GM23338 (cell line): Measurements from ENCODE around the gene COL16A1. TPM values are rescaled to one million over a fixed set of nuclear protein-coding genes. Genes with fewer than 3 reads are reported as not detected.
A peak's percentile ranks its signal among the peaks of the same experiment; 100 is the strongest.

Experiments
- ATAC-seq: fragments of 200-7000 bp; cut with Tn5 transposase; 3 replicates; pipeline ENCODE4 v1.9.1; 2020
- DNase-seq: peaks from one replicate; pipeline ENCODE4 v3.0.0-alpha.2; 2015; ENCODE audit warnings: low spot score
- H2AFZ ChIP-seq: fragments of 200-600 bp; sonication (generic); 2 replicates; pipeline ENCODE4 v1.8.0; 2016; ENCODE audit warnings: antibody characterized with exemption, mild to moderate bottlenecking, moderate library complexity
- H3F3A ChIP-seq: fragments of 200-600 bp; sonication (generic); replicated peaks from 2 replicates; pipeline ENCODE4 v1.8.0; 2017; ENCODE audit warnings: antibody characterized with exemption, mixed run types, low read depth
- H3K27ac ChIP-seq: fragments of 200-600 bp; sonication (generic); 2 replicates; pipeline ENCODE4 v1.6.1; 2016; ENCODE audit warnings: low read depth
- H3K27me3 ChIP-seq: fragments of 200-600 bp; sonication (generic); 2 replicates; pipeline ENCODE4 v1.8.0; 2016; ENCODE audit warnings: mild to moderate bottlenecking, mixed run types, moderate library complexity; ENCODE audit not compliant: insufficient read depth
- H3K36me3 ChIP-seq: fragments of 200-600 bp; sonication (generic); 2 replicates; pipeline ENCODE4 v1.8.0; 2016; ENCODE audit warnings: mild to moderate bottlenecking; ENCODE audit not compliant: insufficient read depth
- H3K4me1 ChIP-seq: fragments of 200-600 bp; sonication (generic); 2 replicates; pipeline ENCODE4 v1.8.0; 2016; ENCODE audit warnings: mild to moderate bottlenecking, moderate library complexity; ENCODE audit not compliant: insufficient read depth
- H3K4me2 ChIP-seq: fragments of 200-600 bp; sonication (generic); 2 replicates; pipeline ENCODE4 v1.7.1; 2017; ENCODE audit warnings: mixed run types
- H3K4me3 ChIP-seq: fragments of 200-600 bp; sonication (generic); 2 replicates; pipeline ENCODE4 v1.6.1; 2016; ENCODE audit warnings: mixed run types
- H3K79me2 ChIP-seq: fragments of 200-600 bp; sonication (generic); replicated peaks from 2 replicates; pipeline ENCODE4 v1.8.0; 2017; ENCODE audit warnings: mild to moderate bottlenecking; ENCODE audit not compliant: insufficient read depth
- H3K9me2 ChIP-seq: fragments of 200-600 bp; sonication (generic); 2 replicates; pipeline ENCODE4 v1.8.0; 2017; ENCODE audit not compliant: insufficient read depth
- H4K20me1 ChIP-seq: fragments of 200-600 bp; sonication (generic); replicated peaks from 2 replicates; pipeline ENCODE4 v1.8.0; 2017; ENCODE audit warnings: mild to moderate bottlenecking; ENCODE audit not compliant: insufficient read depth
- H3K27ac Mint-ChIP-seq: 2 replicates; pipeline ENCODE4 v1.8.0; 2020; ENCODE audit warnings: inconsistent platforms, mild to moderate bottlenecking, moderate library complexity, mixed read lengths
- H3K27me3 Mint-ChIP-seq: 3 replicates; pipeline ENCODE4 v1.8.0; 2022; ENCODE audit warnings: low read depth, mild to moderate bottlenecking, moderate library complexity, mixed read lengths, inconsistent platforms; ENCODE audit not compliant: insufficient read depth, poor library complexity
- H3K36me3 Mint-ChIP-seq: 3 replicates; pipeline ENCODE4 v1.8.0; 2021; ENCODE audit warnings: low read depth, mild to moderate bottlenecking, inconsistent platforms, moderate library complexity, mixed read lengths
- H3K4me1 Mint-ChIP-seq: 3 replicates; pipeline ENCODE4 v1.8.0; 2020; ENCODE audit warnings: mild to moderate bottlenecking, inconsistent platforms, mixed read lengths
- H3K4me3 Mint-ChIP-seq: 3 replicates; pipeline ENCODE4 v1.8.0; 2021; ENCODE audit warnings: moderate library complexity, mild to moderate bottlenecking, inconsistent platforms, mixed read lengths
- H3K9me3 Mint-ChIP-seq: 3 replicates; pipeline ENCODE4 v1.8.0; 2020; ENCODE audit warnings: moderate library complexity, mild to moderate bottlenecking, inconsistent platforms, mixed read lengths
- CREB1 ChIP-seq: fragments of 250-450 bp; sonication (Bioruptor Pico); IDR thresholded peaks from 2 replicates; pipeline ENCODE4 v1.5.0; 2020; ENCODE audit warnings: low read depth, mild to moderate bottlenecking, moderate library complexity
- CTCF ChIP-seq, 2 experiments: fragments of 200-600 bp in 1 of 2; sonication (generic) in 1 of 2; conservative IDR thresholded peaks; 2 replicates each; pipeline versions ENCODE4 v1.5.1 to v1.6.1; 2016 to 2017; ENCODE audit warnings: antibody characterized with exemption in 2 of 2, low read depth in 2 of 2, mild to moderate bottlenecking in 2 of 2, moderate library complexity in 1 of 2
- EZH2 ChIP-seq: fragments of 200-600 bp; sonication (generic); IDR thresholded peaks from one replicate; pipeline ENCODE4 v1.8.0; 2017; ENCODE audit warnings: antibody characterized with exemption, mild to moderate bottlenecking, low read depth; ENCODE audit not compliant: unreplicated experiment
- EZH2phosphoT487 ChIP-seq: fragments of 200-600 bp; sonication (generic); IDR thresholded peaks from one replicate; pipeline ENCODE4 v1.8.1; 2018; ENCODE audit warnings: antibody characterized with exemption; ENCODE audit not compliant: unreplicated experiment
- JUNB ChIP-seq: IDR thresholded peaks from one replicate; pipeline ENCODE4 v1.6.1; 2016; ENCODE audit warnings: antibody characterized with exemption; ENCODE audit not compliant: unreplicated experiment
- NANOG ChIP-seq: IDR thresholded peaks from 2 replicates; pipeline ENCODE4 v1.6.1; 2016; ENCODE audit warnings: antibody characterized with exemption, borderline replicate concordance
- POLR2AphosphoS5 ChIP-seq: IDR thresholded peaks from 2 replicates; pipeline ENCODE4 v1.6.1; 2016; ENCODE audit warnings: antibody characterized with exemption, low read depth
- REST ChIP-seq: IDR thresholded peaks from one replicate; pipeline ENCODE4 v1.6.1; 2018; ENCODE audit warnings: antibody characterized with exemption; ENCODE audit not compliant: unreplicated experiment
- STAT1 ChIP-seq: IDR thresholded peaks from one replicate; pipeline ENCODE4 v1.6.1; 2016; ENCODE audit warnings: antibody characterized with exemption; ENCODE audit not compliant: unreplicated experiment
- ZNF114 ChIP-seq: fragments of 250-450 bp; sonication (Bioruptor Pico); IDR thresholded peaks from 2 replicates; pipeline ENCODE4 v1.5.0; 2020; ENCODE audit warnings: mild to moderate bottlenecking, moderate library complexity
- polyA plus RNA-seq: library from polyadenylated mRNA; unstranded; fragments of >200 nt; fragmentation: Nextera tagmentation; extraction: Ambion mirVana; gene quantifications from 2 replicates; pipeline ENCODE4 v1.2.1, GENCODE V29; 2016
- total RNA-seq: library from RNA; depleted of rRNA; stranded (reverse); fragments of >200 nt; shearing (Covaris generic); gene quantifications from 2 replicates; pipeline ENCODE4 v1.2.3, GENCODE V29; 2014

Gene COL16A1
- total and polyA plus RNA-seq, 2 experiments from 2014 or later: 4.2 to 13.2 TPM

GRCh38 chr1:31675161-31675560 lies 28.7 kb downstream of the COL16A1 start:
- Mint-ChIP-seq H3K27me3 (peaks cover 6% of the 10 kb centered on the region), H3K9me3 (no peaks in the 10 kb centered on the region), H3K4me1 (peaks cover 19% of the 10 kb centered on the region), H3K4me3 (no peak overlapping the region), H3K27ac (no peak overlapping the region), H3K36me3 (no peaks in the 10 kb centered on the region; the same call in 2 of the 3 replicates)
- Histone ChIP-seq H3K27ac (no peak overlapping the region), H3K4me1 (peaks cover 11% of the 10 kb centered on the region), H3K36me3 (no peaks in the 10 kb centered on the region), H3K27me3 (no peaks in the 10 kb centered on the region), H3K79me2 (no peaks in the 10 kb centered on the region), H3K4me3 (no peak overlapping the region), H3K4me2 (no peak overlapping the region), H3K9me2 (no peaks in the 10 kb centered on the region), H3F3A (no peaks in the 10 kb centered on the region), H2AFZ (no peak overlapping the region), H4K20me1 (no peaks in the 10 kb centered on the region)
- ATAC-seq: no peak
- no peak for TF ChIP-seq CREB1 (CRISPR knock-in tag)
- no peak for TF ChIP-seq POLR2AphosphoS5
- no peak for TF ChIP-seq CTCF (conservative IDR thresholded peaks at IDR 0.05; ENCODE audit: low read depth in 2 of 2)
- no peak for TF ChIP-seq EZH2phosphoT487
- no peak for DNase-seq

GRCh38 chr1:31674626-31675025 lies 29.2 kb downstream of the COL16A1 start:
- Histone ChIP-seq H3K4me1 (peaks cover 14% of the 10 kb centered on the region), H3K4me3 (no peak overlapping the region), H4K20me1 (no peaks in the 10 kb centered on the region), H3K9me2 (no peaks in the 10 kb centered on the region), H3K27ac (no peak overlapping the region), H3K27me3 (no peaks in the 10 kb centered on the region), H3F3A (no peaks in the 10 kb centered on the region), H3K4me2 (no peak overlapping the region), H3K36me3 (no peaks in the 10 kb centered on the region), H2AFZ (no peak overlapping the region), H3K79me2 (no peaks in the 10 kb centered on the region)
- Mint-ChIP-seq H3K27me3 (peaks cover 7% of the 10 kb centered on the region), H3K27ac (0 out of 2 replicates have a peak overlapping the region, but pooled peaks have one; percentile 31), H3K4me1 (peaks cover 22% of the 10 kb centered on the region), H3K4me3 (no peak overlapping the region), H3K36me3 (no peaks in the 10 kb centered on the region; the same call in 2 of the 3 replicates), H3K9me3 (no peaks in the 10 kb centered on the region)
- DNase-seq (no peak), ATAC-seq (no peak; the same call in 2 of the 3 replicates)
- no peak for TF ChIP-seq NANOG
- no peak for TF ChIP-seq REST
- no peak for TF ChIP-seq JUNB
- no peak for TF ChIP-seq CTCF (conservative IDR thresholded peaks at IDR 0.05; ENCODE audit: low read depth in 2 of 2)
- TF ChIP-seq ZNF114 (CRISPR knock-in tag): no peak
- no peak for TF ChIP-seq EZH2phosphoT487
- TF ChIP-seq EZH2: no peak
- no peak for TF ChIP-seq STAT1
- TF ChIP-seq POLR2AphosphoS5: no peak
- no peak for TF ChIP-seq CREB1 (CRISPR knock-in tag)
